Activated T-cell treated with anti-CD3 and anti-CD28 coated beads, Interleukin-2, amount 50 U/mL, for 1 hour (primary cell): Measurements from ENCODE around the gene SLC49A3.
"Not testable (repeated sequence)": the region's sequence is repeated elsewhere in the genome, so short reads cannot be mapped to it uniquely, and the experiment has no call there.

Experiments
- DNase-seq: peaks from one replicate; pipeline ENCODE4 v3.0.0-alpha.2; 2020

The SLC49A3 gene

DNA sequence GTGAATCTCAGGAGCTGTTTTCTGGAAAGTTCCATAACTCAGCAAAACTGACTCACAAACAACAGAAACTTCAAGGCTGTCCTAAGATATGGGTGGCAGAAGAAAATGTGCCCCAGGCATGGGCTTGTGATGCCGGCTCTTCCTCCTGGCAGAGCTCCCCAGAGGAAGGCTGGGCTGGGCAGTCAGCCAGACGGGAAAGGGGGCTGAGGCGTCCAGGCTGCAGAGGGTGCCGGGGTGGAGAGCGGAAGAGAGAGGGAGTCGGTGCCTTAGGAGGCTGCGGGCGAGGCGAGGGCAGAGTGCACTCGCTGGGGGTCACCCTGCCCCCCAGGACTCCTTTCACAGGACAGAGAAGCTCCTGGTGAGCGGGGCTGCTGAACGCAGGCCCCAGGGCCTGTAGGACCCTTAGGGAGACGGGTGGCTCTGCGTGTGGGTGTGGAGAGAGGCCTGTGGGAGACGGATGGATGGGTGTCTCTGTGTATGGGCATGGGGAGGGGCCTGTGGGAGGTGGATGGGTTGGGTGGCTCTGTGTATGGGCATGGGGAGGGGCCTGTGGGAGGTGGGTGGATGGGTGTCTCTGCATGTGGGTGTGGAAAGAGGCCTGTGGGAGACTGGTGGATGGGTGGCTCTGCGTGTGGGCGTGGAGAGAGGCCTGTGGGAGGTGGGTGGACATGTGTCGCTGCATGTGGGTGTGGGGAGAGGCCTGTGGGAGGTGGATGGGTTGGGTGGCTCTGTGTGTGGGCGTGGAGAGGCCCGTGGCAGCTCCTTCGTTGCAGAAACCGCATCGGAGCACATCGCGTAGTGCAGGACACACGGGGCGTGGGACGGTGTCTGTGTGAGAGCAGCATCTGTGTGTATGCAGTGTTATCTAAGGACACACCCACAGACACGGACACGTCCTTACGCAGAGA is 32.6 kb upstream of the SLC49A3 start:
- no peak for DNase-seq

DNA sequence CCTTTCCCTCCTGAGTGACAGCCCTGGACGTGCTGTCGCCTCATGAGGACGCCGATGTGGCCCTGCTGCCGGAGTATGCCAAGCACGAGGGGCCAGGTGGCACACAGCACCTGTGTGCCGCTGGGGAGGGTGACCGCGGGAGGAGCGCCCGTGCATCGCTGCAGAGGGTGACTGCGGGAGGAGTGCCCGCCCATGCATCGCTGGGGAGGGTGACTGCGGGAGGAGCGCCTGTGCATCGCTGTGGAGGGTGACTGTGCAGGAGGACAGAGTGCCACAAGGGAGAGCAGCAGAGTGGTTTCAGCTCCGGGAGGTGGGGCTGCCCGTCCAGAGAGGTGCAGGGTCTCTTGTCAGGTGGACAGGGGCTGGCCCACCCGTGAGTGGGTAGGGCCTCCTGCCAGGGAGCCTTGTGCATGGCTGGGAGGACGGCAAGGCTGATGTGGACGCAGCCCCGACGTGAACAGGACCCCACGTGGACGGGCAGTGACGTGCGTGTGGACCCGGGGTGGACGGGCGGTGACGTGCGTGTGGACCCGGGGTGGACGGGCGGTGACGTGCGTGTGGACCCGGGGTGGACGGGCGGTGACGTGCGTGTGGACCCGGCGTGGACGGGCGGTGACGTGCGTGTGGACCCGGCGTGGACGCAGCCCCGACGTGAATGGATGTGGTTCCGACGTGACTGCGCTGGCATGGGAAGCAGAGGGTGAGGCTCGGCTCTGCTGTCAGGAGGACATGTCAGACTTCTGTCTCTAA is 31.3 kb upstream of the SLC49A3 start:
- no peak for DNase-seq

GRCh38 chr4:718460-718859 is 29.5 kb upstream of the SLC49A3 start:
- DNase-seq: no peak

DNA sequence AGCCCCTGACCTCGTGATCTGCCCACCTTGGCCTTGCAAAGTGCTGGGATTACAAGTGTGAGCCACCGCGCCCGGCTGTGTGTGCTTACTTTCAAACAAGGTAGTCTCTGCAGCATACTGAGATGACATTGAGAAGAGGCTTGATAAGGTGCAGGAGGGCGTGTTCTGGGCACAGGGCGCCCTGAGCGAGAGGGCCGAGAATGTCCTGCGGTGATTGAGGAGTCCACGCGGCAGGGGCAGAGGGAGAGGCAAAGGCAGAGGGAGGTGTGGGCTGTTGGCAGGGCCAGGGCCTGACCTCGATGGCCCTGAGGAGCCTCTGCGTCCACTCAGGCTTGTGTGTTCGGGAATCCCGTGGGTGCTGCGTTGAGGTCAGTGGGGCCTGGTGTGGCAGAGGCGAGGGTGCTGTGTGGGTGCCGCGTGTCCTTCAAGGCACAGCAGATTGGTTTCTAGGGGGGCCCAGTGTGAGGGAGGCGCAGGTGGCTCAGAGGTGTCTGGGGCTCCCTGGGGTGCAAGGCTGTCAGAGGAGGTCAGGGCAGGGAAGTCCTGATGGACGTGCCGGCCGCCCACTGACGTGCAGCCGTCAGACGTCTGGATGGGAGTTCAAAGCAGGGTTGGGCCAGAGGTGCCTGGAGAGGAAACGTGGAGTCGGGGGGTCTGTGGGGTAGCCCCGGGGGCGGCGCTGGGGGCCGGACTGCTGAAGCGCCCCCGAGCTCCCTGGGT is 28.8 kb upstream of the SLC49A3 start:
- DNase-seq: no peak

GRCh38 chr4:714087-714486 is 25.1 kb upstream of the SLC49A3 start:
- DNase-seq: no peak

GRCh38 chr4:712916-713632 is 24.1 kb upstream of the SLC49A3 start:
- DNase-seq: no peak

GRCh38 chr4:712093-712492 is 23.1 kb upstream of the SLC49A3 start:
- no peak for DNase-seq

DNA sequence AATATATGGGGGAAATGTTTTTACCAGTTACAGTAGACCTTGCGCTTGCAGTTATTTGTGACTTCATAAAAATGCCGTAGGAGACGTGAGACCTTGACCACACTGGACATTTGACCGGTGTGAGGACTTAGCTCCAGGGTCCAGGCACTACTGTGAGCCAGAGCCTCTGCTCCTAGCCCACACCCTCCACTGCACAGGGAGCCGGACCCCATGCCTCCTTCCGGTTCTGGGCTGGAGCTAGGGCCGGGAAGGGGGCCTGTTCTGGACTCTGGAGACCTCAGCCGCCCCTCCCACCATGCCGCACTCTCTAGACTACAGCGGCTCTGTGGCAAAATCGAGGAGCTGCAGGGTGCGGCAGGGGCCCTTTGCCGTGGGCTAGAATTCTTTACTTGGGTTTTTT is 22.0 kb upstream of the SLC49A3 start:
- no peak for DNase-seq

DNA sequence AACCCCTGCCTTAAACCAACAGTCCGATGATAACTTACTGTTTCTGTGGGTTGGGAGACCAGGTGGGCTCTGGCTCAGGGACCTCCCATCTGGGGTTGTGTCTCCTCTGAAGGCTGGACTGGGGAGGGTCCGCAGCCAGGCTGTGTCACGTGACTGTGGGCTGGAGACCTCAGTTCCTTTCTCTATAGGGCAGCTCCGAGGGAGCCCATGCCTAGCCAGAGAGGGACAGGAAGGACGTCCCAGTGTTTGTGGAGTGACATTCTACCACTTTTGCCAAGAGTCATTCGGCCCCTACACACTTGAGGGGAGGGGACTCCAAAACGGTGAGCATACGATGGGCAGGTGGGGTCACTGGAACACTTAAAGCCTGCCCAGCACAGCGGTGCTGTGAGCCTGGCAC is 21.2 kb upstream of the SLC49A3 start:
- DNase-seq: no peak

GRCh38 chr4:709348-709747 is 20.4 kb upstream of the SLC49A3 start:
- no peak for DNase-seq

DNA sequence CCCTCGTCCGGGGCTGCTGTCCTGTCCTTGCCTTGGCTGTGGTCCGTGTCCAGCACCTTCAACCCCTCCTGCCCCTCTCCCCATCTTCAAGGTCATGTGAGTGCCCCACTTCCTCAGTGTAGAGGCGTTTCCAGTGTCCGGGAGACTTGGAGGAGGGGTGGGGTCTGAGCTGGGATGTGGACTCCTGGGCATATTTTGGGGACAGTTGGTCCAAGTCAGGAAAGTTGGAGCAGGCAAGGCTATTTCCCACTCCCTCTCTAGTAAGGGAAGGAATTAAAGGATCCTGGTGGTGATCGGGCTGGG is 19.6 kb upstream of the SLC49A3 start:
- no peak for DNase-seq

- no peak for DNase-seq
Measured at GRCh38 chr4:707929-708630, 19.1 kb upstream of the SLC49A3 start.

DNA sequence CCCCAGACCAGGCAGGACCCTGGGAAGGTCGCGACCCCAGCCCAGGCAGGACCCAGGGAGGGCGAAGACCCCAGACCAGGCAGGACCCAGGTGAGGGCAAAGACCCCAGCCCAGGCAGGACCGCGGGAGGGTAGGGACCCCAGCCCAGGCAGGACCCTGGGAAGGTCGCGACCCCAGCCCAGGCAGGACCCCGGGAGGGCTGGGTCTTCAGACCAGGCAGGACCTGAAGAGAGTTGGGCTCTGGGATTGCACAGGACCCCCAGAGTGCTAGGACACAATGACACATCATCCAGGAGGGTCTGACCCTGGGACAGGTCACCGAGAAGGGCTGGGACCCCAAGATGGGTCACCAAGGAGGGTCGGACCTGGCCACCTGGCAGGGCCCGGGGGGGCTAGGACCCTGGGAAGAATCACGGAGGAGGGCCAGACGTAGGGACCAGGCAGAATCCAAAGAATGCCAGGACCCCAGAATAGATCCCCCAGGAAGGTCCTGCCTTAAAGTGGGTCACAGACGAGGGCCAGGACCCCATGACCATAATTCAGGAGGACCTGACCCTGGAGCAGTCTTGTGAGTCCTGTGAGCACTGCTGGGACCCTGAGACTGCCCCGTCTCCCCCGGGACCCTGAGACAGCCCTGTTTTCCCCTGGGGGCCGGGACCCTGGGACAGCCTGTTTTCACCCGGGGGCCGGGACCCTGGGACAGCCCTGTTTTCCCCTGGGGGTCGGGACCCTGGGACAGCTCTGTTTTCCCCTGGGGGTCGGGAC is 18.1 kb upstream of the SLC49A3 start:
- DNase-seq: no peak

DNA sequence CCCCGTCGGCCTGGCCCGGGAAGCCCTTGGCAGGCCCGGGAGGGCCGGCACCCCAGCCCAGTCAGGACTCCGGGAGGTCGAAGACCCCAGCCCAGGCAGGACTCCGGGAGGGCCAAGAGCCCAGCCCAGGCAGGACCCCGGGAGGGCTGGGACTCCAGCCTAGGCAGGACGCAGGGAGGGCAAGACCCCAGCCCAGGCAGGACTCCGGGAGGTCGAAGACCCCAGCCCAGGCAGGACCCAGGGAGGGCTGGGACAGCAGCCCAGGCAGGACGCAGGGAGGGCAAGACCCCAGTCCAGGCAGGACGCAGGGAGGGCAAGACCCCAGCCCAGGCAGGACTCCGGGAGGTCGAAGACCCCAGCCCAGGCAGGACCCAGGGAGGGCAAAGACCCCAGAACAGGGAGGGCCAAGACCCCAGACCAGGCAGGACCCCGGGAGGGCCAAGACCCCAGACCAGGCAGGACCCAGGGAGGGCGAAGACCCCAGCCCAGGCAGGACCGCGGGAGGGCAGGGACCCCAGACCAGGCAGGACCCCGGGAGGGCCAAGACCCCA is 17.2 kb upstream of the SLC49A3 start:
- DNase-seq: not testable (repeated sequence)

GRCh38 chr4:705278-706082 is 16.5 kb upstream of the SLC49A3 start, which contains the start of gene PCGF3:
PCGF3 (plus strand) TSS chr4:705832; CDS start chr4:733681, 27,849 bp downstream.
- DNase-seq: peak; percentile 97

GRCh38 chr4:704971-705277 is 16.0 kb upstream of the SLC49A3 start:
- no peak for DNase-seq

DNA sequence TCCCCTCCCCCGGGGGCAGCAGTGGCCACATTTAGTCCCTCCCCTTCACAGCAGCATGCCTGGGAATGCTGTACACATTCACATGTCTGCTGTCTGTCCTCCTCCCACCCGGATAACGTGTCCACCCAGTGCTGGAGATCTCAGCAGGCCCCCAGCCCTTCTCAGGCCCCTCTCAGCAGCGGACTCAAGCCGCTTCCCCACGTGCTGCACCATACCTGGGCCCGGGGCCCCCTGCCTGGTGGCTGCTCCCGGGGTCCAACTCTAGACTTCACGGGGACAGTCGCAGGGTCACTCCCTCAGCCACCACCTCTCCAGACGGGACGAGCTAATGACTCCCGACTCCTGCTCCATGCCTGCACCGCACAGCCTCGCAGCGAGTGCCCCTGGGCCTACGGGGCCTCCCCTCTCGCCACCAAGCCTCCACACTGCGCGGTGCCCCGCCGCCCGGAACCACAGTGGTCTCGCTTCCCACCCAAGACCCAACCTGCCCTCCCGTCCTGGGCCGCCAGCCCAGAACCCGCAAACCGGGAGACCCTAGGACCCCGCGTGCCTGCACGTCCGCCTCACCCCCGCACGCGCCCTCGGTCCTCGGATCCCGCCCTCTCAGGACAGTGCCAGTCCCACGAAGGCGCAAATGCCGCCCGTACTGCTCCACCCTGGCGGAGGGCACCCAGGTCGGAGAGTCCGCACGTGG is 15.4 kb upstream of the SLC49A3 start:
- no peak for DNase-seq

- DNase-seq: no peak
Measured at GRCh38 chr4:703336-704197, 14.6 kb upstream of the SLC49A3 start.

DNA sequence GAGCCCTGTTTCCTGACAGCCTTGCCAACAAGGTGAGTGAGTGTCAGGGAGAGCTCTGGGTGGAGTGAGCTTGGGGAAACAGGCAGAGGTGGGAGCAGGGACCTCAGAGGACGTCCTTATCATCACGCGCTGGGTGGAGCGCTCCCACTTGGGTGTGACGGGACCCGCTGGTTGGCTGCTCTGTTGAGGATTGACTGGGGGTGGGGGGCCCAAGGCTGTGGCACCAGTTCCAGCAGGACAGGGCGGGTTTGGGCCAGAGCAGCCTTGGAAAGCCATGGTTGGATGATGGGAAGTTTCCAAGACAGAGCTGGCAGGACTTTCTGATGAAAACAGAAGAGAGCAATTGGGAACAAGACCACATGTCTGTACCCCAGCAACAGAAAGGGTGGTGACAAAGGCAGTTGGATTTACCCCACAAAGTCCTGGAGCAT is 13.7 kb upstream of the SLC49A3 start:
- DNase-seq: no peak
